Calu3 (cell line): ENCODE results near the gene LZTR1. TPM values are rescaled to one million over a fixed set of nuclear protein-coding genes. Genes with fewer than 3 reads are reported as not detected.

ENCODE experiments used
- BruUV-seq: library from RNA; stranded (reverse); fragments of 400-500 nt; replicated peaks from 2 replicates; lab custom pipeline; 2021; lab: Mats Ljungman, UMichigan
- CTCF ChIA-PET: fragments of 300-600 bp; sonication (Branson Sonifier 250); formaldehyde crosslinking; loops from one replicate; lab custom pipeline; 2022; ENCODE audit warnings: antibody characterized with exemption; lab: Charles Lee
- DNase-seq: peaks from one replicate; pipeline ENCODE4 v3.0.0; 2022
- H3K27ac Mint-ChIP-seq: one replicate; pipeline ENCODE4 v1.8.0; 2022; ENCODE audit warnings: mixed read lengths; ENCODE audit not compliant: unreplicated experiment
- H3K27me3 Mint-ChIP-seq: one replicate; pipeline ENCODE4 v1.8.0; 2022; ENCODE audit warnings: mixed read lengths; ENCODE audit not compliant: unreplicated experiment
- H3K36me3 Mint-ChIP-seq: one replicate; pipeline ENCODE4 v1.8.0; 2022; ENCODE audit warnings: mild to moderate bottlenecking, moderate library complexity, mixed read lengths; ENCODE audit not compliant: insufficient read depth, unreplicated experiment
- H3K4me1 Mint-ChIP-seq: one replicate; pipeline ENCODE4 v1.8.0; 2022; ENCODE audit warnings: mild to moderate bottlenecking, low read depth, mixed read lengths; ENCODE audit not compliant: unreplicated experiment
- H3K4me3 Mint-ChIP-seq: one replicate; pipeline ENCODE4 v1.8.0; 2022; ENCODE audit warnings: mild to moderate bottlenecking, low read depth, moderate library complexity, mixed read lengths; ENCODE audit not compliant: unreplicated experiment
- H3K9me3 Mint-ChIP-seq: one replicate; pipeline ENCODE4 v1.8.0; 2022; ENCODE audit warnings: low read depth, mixed read lengths; ENCODE audit not compliant: unreplicated experiment
- intact Hi-C: fragments of 100-400 bp; cut with micrococcal nuclease; formaldehyde crosslinking; loops from one replicate; pipeline ENCODE4 v1.10.0; 2022; ENCODE audit not compliant: unreplicated experiment
- total RNA-seq: library from RNA; stranded (reverse); gene quantifications from 2 replicates; pipeline ENCODE4 v1.2.3, GENCODE V29; 2022
- TF ChIP-seq, protein P1 (sequence below): fragments of 200-600 bp; IDR thresholded peaks from one replicate; pipeline ENCODE4 v1.8.0; 2022; ENCODE audit warnings: antibody characterized with exemption; ENCODE audit not compliant: unreplicated experiment

LZTR1 gene
- total RNA-seq, 1 experiment from 2014 or later = 55.4 TPM

DNA sequence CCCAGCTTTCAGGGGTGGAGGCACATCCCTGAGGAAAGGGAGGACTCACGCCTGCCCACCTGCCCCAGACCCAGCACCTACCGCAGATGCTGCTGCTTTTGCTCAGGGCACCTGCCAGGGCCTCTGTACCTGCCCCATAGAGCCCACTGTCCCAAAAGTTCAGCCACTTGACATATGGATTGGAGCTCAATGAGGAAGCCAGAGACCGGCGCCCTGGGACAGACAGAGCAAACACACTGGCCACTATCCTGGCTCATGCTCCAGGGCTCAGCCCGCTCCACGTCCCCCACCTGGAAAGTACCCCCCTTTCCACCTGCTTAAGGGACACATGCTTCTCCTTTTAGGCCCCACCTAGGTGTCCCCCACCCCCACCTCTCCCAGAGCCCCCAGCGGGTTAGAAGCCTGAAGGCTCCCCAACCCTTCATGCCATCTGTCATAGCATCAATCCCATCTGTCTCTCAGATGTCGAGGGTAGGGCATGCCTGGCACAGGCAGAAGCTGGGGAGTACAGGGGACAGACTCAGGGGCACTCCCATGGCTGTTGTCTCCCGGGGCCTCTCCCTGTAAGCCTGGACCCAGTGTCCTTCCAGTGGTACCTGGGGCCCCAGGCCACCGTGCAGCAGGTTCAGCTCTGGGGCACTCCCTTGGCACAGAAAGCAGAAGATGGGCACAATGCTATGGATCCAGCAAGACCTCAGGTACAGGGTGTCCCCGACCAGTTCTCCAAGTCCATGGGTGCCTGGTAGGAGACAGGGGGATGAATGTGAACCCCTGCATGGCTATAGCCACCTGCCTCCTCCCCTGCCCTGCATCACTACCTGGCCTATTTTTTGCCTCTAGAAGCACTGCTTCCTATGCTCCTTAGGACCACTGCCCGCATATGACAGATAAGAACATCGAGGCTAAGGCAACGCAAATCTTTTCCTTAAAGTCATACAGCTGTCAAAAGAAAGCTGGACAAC, 30.6 kb downstream of the LZTR1 start:
- Mint-ChIP-seq H3K27me3 (peaks cover 13% of the 10 kb centered on the region), H3K9me3 (no peaks in the 10 kb centered on the region), H3K4me3 (no peak overlapping the region), H3K4me1 (peaks cover 18% of the 10 kb centered on the region), H3K36me3 (no peaks in the 10 kb centered on the region), H3K27ac (no peak overlapping the region)
- TF ChIP-seq, protein P1, sequence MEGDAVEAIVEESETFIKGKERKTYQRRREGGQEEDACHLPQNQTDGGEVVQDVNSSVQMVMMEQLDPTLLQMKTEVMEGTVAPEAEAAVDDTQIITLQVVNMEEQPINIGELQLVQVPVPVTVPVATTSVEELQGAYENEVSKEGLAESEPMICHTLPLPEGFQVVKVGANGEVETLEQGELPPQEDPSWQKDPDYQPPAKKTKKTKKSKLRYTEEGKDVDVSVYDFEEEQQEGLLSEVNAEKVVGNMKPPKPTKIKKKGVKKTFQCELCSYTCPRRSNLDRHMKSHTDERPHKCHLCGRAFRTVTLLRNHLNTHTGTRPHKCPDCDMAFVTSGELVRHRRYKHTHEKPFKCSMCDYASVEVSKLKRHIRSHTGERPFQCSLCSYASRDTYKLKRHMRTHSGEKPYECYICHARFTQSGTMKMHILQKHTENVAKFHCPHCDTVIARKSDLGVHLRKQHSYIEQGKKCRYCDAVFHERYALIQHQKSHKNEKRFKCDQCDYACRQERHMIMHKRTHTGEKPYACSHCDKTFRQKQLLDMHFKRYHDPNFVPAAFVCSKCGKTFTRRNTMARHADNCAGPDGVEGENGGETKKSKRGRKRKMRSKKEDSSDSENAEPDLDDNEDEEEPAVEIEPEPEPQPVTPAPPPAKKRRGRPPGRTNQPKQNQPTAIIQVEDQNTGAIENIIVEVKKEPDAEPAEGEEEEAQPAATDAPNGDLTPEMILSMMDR = no peak
- intact Hi-C loops = no loop called here
- no TSS peak for BruUV-seq
- DNase-seq = no peak
- CTCF ChIA-PET = interaction anchor here (0.6 kb wide), 1 partner anchor 206 kb away, joined by 3 read pairs; no protein-coding TSS in a partner anchor

DNA sequence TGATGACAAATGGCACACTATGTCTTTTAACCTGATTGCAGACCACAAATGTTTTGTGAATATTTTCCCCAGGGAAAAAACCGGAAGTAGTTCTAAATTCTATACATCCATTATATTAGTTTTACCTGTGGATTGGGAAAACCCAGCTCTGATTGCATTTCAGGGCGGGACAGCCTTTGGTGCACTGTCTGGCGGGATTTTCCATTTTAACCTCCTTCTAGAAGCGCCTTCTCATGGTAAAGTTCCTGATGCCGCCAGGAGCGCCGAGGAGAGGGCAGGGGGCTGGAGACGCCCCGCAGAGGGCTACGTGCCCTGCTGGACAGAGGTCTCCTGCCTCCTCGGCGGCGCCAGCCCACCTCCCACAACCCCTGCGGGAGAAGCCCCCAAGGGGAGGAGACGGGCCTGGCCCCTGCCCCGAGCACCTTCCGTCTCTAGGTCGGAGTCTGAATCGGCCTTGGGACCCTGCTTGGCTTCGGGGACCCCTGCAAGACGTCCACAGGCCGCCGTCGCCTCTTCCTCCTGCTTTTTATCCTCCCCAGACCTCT, 31.6 kb downstream of the LZTR1 start:
- H3K27ac Mint-ChIP-seq = peak overlapping the region; percentile 38
- BruUV-seq = no TSS peak
- H3K9me3 Mint-ChIP-seq = no peaks in the 10 kb centered on the region
- H3K4me1 Mint-ChIP-seq = peaks cover 18% of the 10 kb centered on the region
- TF ChIP-seq, protein P1 = no peak
- intact Hi-C loops = no loop called here
- DNase-seq = no peak
- CTCF ChIA-PET = no interaction called here
- H3K4me3 Mint-ChIP-seq = peak overlapping the region; percentile 65
- H3K27me3 Mint-ChIP-seq = peaks cover 23% of the 10 kb centered on the region
- no peaks in the 10 kb centered on the region for H3K36me3 Mint-ChIP-seq

DNA sequence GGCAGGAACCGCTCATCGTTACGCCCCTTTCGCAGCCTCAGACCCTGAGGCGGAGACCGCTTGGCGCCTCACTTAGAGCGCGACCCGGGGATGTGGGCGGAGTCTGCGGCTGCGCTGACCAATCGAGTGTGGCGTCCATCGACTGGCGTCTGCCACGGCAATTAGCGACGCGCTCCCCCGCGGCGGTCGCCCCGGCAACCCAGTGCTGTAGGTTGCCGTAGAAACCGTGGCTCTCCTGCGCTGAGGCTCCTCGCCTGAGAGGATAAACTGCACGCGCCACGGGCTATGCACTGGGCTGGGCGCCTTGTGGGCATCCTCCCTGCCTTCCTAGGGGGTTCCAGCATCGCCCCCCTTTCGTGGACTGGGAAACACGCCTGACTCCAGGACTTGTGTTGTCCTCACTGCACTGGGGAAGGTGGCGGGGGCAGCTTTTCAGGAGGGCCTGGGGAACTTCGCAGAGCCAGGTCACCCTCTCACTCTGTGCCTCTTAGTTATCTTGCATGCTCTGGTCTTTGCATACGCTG, 32.2 kb downstream of the LZTR1 start:
- intact Hi-C loops = no loop called here
- DNase-seq = peak; percentile 65
- H3K27ac Mint-ChIP-seq = peak overlapping the region; percentile 38
- no TSS peak for BruUV-seq
- H3K27me3 Mint-ChIP-seq = peaks cover 29% of the 10 kb centered on the region
- no peaks in the 10 kb centered on the region for H3K9me3 Mint-ChIP-seq
- CTCF ChIA-PET = no interaction called here
- H3K4me1 Mint-ChIP-seq = peaks cover 18% of the 10 kb centered on the region
- peak overlapping the region; percentile 65 for H3K4me3 Mint-ChIP-seq
- TF ChIP-seq, protein P1 = no peak
- H3K36me3 Mint-ChIP-seq = no peaks in the 10 kb centered on the region

DNA sequence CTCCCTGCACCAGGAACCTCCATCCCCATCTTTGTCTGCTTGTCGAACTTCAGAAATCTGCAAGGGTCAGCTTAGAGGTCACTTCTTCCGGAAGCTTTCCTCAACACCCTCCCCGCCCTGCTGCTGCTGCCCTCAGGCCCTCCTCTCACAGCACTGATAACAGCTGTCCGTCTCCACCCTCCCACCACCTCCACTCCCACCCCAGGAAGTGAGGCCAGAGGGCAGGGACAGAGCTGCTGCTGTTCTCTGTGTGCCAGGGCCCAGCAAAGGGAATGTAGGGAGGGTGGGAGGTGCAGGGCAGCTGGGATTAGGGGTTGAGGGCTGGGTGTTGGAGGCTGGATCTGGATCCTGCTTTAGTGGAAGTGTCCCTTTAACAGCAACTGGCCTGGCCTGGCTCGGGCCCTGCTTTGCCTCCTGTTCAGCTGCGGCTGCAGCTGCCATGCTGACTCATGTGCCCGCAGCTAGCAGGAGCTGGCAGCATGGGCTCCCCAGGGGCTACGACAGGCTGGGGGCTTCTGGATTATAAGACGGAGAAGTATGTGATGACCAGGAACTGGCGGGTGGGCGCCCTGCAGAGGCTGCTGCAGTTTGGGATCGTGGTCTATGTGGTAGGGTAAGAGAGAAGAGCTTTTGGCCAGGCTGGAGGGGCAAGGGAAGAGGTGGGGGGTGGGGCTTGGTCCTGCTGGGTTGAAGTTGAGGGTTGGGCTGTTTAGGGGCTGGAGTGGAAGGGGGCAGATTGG, 32.8 kb downstream of the LZTR1 start, which contains the start of gene P2RX6:
TSS of gene P2RX6 (plus strand) at position 440 of the 740 bp plus-strand sequence. CDS start at position 450, 10 bp downstream.
- no peaks in the 10 kb centered on the region for H3K9me3 Mint-ChIP-seq

More for the DNA sequence above, 32.8 kb downstream of the LZTR1 start, which contains the start of gene P2RX6:
- Mint-ChIP-seq H3K4me3 (peak within 1 kb of the TSS; percentile 65), H3K27me3 (peaks cover 35% of the 10 kb centered on the region), H3K4me1 (peaks cover 18% of the 10 kb centered on the region), H3K36me3 (no peaks in the 10 kb centered on the region), H3K27ac (peak within 1 kb of the TSS; percentile 38)
- TF ChIP-seq, protein P1 = no peak
- no TSS peak for BruUV-seq
- CTCF ChIA-PET = no interaction called here
- DNase-seq = peak; percentile 32
- intact Hi-C loops = no loop called here
